Vagina (tissue), 2 donors: ENCODE measurements around the gene AMBP.

Experiments used
- CTCF ChIP-seq, 3 experiments: fragments of 450-650 bp in 2 of 3; fragments of 200-600 bp in 1 of 3; sonication (generic) in 1 of 3; IDR thresholded peaks; one replicate each; pipeline ENCODE4 v1.5.1; 2017 to 2019; ENCODE audit warnings: antibody characterized with exemption in 3 of 3, mild to moderate bottlenecking in 2 of 3, moderate library complexity in 2 of 3
- POLR2A ChIP-seq, 2 donors: fragments of 450-650 bp; IDR thresholded peaks; one replicate each; pipeline ENCODE4 v1.6.1; 2017; ENCODE audit warnings: antibody characterized with exemption in 2 of 2, mild to moderate bottlenecking in 2 of 2, moderate library complexity in 2 of 2

DNA sequence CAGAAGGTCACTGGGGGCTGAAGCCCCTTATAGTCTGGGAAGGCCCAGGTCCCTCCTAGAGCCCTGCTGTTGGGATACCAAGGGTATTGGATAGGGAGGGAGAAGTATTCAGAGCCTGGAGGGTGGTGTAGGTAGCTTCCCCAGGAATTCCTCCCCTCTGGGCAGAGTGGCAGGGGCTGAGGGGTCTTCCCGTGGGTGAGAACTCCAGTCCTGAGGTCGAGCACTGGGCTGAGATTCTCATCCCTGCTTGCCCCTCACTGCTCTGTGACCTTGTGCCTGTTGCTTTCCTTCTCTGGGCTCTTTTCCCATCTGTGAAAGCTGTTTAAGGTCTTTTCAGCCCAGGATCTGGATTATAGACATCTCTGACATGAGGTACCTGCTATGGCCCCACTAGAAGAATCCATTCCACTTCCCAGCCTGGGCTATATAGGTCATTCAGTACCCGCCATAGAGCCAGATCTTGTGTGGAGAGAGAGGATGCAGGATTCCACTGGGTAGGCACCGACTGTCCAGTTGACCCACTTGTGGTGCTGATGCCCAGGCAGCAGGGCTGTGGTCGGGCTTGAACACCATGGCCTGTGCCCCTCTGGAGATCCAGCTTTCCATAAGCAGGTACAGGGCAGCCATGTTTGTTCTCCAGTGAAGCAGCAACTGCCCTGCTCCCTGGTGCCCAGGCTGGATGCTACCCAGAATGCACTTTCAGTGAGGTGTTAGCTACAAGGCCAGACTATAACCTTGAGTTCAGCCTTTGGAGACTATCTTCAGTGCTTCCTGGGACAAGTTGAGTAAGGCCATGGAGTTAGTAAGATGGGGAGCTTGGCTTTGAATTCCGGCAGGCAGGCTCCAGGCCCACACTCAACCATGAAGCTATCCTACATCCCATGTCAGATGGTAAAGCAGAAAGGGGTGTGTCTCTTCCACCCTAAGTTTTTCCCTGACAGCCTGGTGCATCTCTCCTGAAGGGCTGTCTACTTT, 60.1 kb downstream of the AMBP start:
- TF ChIP-seq CTCF (IDR thresholded peaks at IDR 0.05) (no peak), POLR2A (IDR thresholded peaks at IDR 0.05) (no peak)
